WTC11 (cell line): ENCODE data around the gene C1orf226. TPM values are rescaled to one million over a fixed set of nuclear protein-coding genes. Genes with fewer than 3 reads are reported as not detected.
A peak's percentile ranks its signal among the peaks of the same experiment; 100 is the strongest.

ENCODE experiments used
- ATAC-seq: fragments of 200-7000 bp; cut with Tn5 transposase; 2 replicates; pipeline ENCODE4 v1.10.0; 2021; ENCODE audit warnings: mild to moderate bottlenecking, moderate library complexity
- CTCF ChIA-PET: fragments of 300-600 bp; sonication (Branson Sonifier 250); formaldehyde crosslinking; loops from one replicate; lab custom pipeline; 2021; ENCODE audit warnings: antibody characterized with exemption; lab: Charles Lee
- POLR2A ChIA-PET: fragments of 350-600 bp; sonication (Branson Sonifier 250); formaldehyde crosslinking; loops from one replicate; lab custom pipeline; 2021; ENCODE audit warnings: antibody characterized with exemption; lab: Charles Lee
- DNase-seq: peaks from one replicate; pipeline ENCODE4 v3.0.0; 2021; ENCODE audit warnings: low spot score
- H3K27ac Mint-ChIP-seq: 2 replicates; pipeline ENCODE4 v1.8.0; 2021; ENCODE audit warnings: mixed read lengths
- H3K27me3 Mint-ChIP-seq: 2 replicates; pipeline ENCODE4 v1.8.0; 2021; ENCODE audit warnings: low read depth, mild to moderate bottlenecking, moderate library complexity, mixed read lengths
- H3K36me3 Mint-ChIP-seq: 2 replicates; pipeline ENCODE4 v1.8.0; 2021; ENCODE audit warnings: mixed read lengths
- H3K4me1 Mint-ChIP-seq: 2 replicates; pipeline ENCODE4 v1.8.0; 2022; ENCODE audit warnings: mixed read lengths
- H3K4me3 Mint-ChIP-seq: 2 replicates; pipeline ENCODE4 v1.8.0; 2021; ENCODE audit warnings: mild to moderate bottlenecking, moderate library complexity, mixed read lengths
- H3K9me3 Mint-ChIP-seq: 2 replicates; pipeline ENCODE4 v1.8.0; 2021; ENCODE audit warnings: mixed read lengths
- CREB1 ChIP-seq: sonication (generic); formaldehyde crosslinking; IDR thresholded peaks from 2 replicates; pipeline ENCODE4 v1.8.0; 2023; ENCODE audit warnings: mild to moderate bottlenecking, missing genetic modification reagents
- EMX1 ChIP-seq: fragments of 250-450 bp; sonication (Bioruptor Pico); IDR thresholded peaks from 2 replicates; pipeline ENCODE4 v1.8.0; 2021; ENCODE audit warnings: mild to moderate bottlenecking
- FOXJ3 ChIP-seq: sonication (generic); formaldehyde crosslinking; IDR thresholded peaks from 2 replicates; pipeline ENCODE4 v1.9.0; 2021; ENCODE audit warnings: missing genetic modification reagents, mild to moderate bottlenecking, borderline replicate concordance
- FOXK1 ChIP-seq: sonication (generic); formaldehyde crosslinking; IDR thresholded peaks from 2 replicates; pipeline ENCODE4 v1.8.0; 2022; ENCODE audit warnings: mild to moderate bottlenecking, moderate library complexity, missing genetic modification reagents
- FOXP1 ChIP-seq: sonication (generic); formaldehyde crosslinking; IDR thresholded peaks from 2 replicates; pipeline ENCODE4 v1.8.0; 2022; ENCODE audit warnings: missing genetic modification reagents, mild to moderate bottlenecking, moderate library complexity, borderline replicate concordance
- NFYB ChIP-seq: sonication (generic); formaldehyde crosslinking; conservative IDR thresholded peaks from 2 replicates; pipeline ENCODE4 v1.8.0; 2022; ENCODE audit warnings: low read depth, missing genetic modification reagents
- NR1H2 ChIP-seq: sonication (generic); formaldehyde crosslinking; IDR thresholded peaks from 2 replicates; pipeline ENCODE4 v1.9.0; 2021; ENCODE audit warnings: mild to moderate bottlenecking, moderate library complexity, missing genetic modification reagents
- TP53 ChIP-seq: sonication (generic); formaldehyde crosslinking; IDR thresholded peaks from 2 replicates; pipeline ENCODE4 v1.8.1; 2023; ENCODE audit warnings: mild to moderate bottlenecking, missing genetic modification reagents
- ZNF671 ChIP-seq: fragments of 250-450 bp; sonication (Bioruptor Pico); IDR thresholded peaks from 2 replicates; pipeline ENCODE4 v1.8.0; 2021; ENCODE audit warnings: mild to moderate bottlenecking
- total RNA-seq: library from RNA; stranded (reverse); gene quantifications from 3 replicates; pipeline ENCODE4 v1.2.3, GENCODE V29; 2021
- TF ChIP-seq, protein P1 (sequence below): sonication (generic); formaldehyde crosslinking; IDR thresholded peaks from 2 replicates; pipeline ENCODE4 v1.8.0; 2023; ENCODE audit warnings: mild to moderate bottlenecking, missing genetic modification reagents
- TF ChIP-seq, protein P2 (sequence below): fragments of 250-450 bp; sonication (Bioruptor Pico); IDR thresholded peaks from 2 replicates; pipeline ENCODE4 v1.9.0; 2021; ENCODE audit warnings: mild to moderate bottlenecking
- TF ChIP-seq, protein P3 (sequence below): fragments of 200-600 bp; IDR thresholded peaks from 2 replicates; pipeline ENCODE4 v1.8.0; 2022; ENCODE audit warnings: antibody characterized with exemption
- TF ChIP-seq, protein P4 (sequence below): sonication (generic); formaldehyde crosslinking; IDR thresholded peaks from 2 replicates; pipeline ENCODE4 v1.8.1; 2023; ENCODE audit warnings: mild to moderate bottlenecking, missing genetic modification reagents, moderate library complexity
- TF ChIP-seq, protein P5 (sequence below): sonication (generic); formaldehyde crosslinking; IDR thresholded peaks from 2 replicates; pipeline ENCODE4 v1.8.0; 2022; ENCODE audit warnings: mild to moderate bottlenecking, missing genetic modification reagents
- TF ChIP-seq, protein P6 (sequence below): sonication (generic); formaldehyde crosslinking; IDR thresholded peaks from 2 replicates; pipeline ENCODE4 v1.8.1; 2023; ENCODE audit warnings: mild to moderate bottlenecking, missing genetic modification reagents
- TF ChIP-seq, protein P7 (sequence below): fragments of 250-450 bp; sonication (Bioruptor Pico); IDR thresholded peaks from 2 replicates; pipeline ENCODE4 v1.8.0; 2021; ENCODE audit warnings: mild to moderate bottlenecking
- TF ChIP-seq, protein P8 (sequence below): sonication (generic); formaldehyde crosslinking; IDR thresholded peaks from 2 replicates; pipeline ENCODE4 v1.8.1; 2023; ENCODE audit warnings: mild to moderate bottlenecking, missing genetic modification reagents

Gene C1orf226
- total RNA-seq, 1 experiment from 2014 or later, result 21.4 TPM

DNA sequence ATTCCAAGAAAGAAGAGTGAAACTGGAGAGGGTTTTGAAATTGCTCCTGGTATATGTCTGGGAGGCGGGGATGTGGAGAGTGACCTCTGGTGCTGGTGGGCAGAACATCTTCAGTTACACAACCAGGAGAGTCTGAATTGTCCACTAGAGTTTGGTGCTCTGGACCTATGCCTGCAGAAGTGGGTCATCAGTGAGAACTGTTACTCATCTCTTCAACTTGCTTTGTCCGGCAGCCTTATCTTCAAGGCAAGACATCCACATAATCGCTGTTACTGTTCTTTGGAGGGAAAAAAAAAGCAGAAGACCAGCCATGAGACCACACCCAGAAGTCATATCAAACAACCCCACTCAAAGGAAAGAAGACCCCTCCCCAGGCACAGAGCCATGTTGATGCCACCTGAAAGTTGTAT is 15.5 kb downstream of the C1orf226 start:
- no peak overlapping the region for H3K27ac Mint-ChIP-seq
- H3K27me3 Mint-ChIP-seq, result no peaks in the 10 kb centered on the region
- peaks cover 25% of the 10 kb centered on the region for H3K4me1 Mint-ChIP-seq
- 0 out of 2 replicates have a peak, but pooled peaks cover 8% of the 10 kb centered on the region for H3K9me3 Mint-ChIP-seq
- no peak for ATAC-seq
- ChIA-PET CTCF (no interaction called here), POLR2A (no interaction called here)
- TF ChIP-seq, protein P1, sequence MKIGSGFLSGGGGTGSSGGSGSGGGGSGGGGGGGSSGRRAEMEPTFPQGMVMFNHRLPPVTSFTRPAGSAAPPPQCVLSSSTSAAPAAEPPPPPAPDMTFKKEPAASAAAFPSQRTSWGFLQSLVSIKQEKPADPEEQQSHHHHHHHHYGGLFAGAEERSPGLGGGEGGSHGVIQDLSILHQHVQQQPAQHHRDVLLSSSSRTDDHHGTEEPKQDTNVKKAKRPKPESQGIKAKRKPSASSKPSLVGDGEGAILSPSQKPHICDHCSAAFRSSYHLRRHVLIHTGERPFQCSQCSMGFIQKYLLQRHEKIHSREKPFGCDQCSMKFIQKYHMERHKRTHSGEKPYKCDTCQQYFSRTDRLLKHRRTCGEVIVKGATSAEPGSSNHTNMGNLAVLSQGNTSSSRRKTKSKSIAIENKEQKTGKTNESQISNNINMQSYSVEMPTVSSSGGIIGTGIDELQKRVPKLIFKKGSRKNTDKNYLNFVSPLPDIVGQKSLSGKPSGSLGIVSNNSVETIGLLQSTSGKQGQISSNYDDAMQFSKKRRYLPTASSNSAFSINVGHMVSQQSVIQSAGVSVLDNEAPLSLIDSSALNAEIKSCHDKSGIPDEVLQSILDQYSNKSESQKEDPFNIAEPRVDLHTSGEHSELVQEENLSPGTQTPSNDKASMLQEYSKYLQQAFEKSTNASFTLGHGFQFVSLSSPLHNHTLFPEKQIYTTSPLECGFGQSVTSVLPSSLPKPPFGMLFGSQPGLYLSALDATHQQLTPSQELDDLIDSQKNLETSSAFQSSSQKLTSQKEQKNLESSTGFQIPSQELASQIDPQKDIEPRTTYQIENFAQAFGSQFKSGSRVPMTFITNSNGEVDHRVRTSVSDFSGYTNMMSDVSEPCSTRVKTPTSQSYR, result no peak
- TF ChIP-seq, protein P2, sequence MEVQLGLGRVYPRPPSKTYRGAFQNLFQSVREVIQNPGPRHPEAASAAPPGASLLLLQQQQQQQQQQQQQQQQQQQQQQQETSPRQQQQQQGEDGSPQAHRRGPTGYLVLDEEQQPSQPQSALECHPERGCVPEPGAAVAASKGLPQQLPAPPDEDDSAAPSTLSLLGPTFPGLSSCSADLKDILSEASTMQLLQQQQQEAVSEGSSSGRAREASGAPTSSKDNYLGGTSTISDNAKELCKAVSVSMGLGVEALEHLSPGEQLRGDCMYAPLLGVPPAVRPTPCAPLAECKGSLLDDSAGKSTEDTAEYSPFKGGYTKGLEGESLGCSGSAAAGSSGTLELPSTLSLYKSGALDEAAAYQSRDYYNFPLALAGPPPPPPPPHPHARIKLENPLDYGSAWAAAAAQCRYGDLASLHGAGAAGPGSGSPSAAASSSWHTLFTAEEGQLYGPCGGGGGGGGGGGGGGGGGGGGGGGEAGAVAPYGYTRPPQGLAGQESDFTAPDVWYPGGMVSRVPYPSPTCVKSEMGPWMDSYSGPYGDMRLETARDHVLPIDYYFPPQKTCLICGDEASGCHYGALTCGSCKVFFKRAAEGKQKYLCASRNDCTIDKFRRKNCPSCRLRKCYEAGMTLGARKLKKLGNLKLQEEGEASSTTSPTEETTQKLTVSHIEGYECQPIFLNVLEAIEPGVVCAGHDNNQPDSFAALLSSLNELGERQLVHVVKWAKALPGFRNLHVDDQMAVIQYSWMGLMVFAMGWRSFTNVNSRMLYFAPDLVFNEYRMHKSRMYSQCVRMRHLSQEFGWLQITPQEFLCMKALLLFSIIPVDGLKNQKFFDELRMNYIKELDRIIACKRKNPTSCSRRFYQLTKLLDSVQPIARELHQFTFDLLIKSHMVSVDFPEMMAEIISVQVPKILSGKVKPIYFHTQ (CRISPR knock-in tag), result no peak
- TF ChIP-seq NR1H2 (CRISPR knock-in tag) (no peak), FOXK1 (CRISPR knock-in tag) (no peak), TP53 (CRISPR knock-in tag) (no peak), ZNF671 (CRISPR knock-in tag) (no peak), FOXJ3 (no peak), CREB1 (CRISPR knock-in tag) (no peak)
- TF ChIP-seq, protein P3, sequence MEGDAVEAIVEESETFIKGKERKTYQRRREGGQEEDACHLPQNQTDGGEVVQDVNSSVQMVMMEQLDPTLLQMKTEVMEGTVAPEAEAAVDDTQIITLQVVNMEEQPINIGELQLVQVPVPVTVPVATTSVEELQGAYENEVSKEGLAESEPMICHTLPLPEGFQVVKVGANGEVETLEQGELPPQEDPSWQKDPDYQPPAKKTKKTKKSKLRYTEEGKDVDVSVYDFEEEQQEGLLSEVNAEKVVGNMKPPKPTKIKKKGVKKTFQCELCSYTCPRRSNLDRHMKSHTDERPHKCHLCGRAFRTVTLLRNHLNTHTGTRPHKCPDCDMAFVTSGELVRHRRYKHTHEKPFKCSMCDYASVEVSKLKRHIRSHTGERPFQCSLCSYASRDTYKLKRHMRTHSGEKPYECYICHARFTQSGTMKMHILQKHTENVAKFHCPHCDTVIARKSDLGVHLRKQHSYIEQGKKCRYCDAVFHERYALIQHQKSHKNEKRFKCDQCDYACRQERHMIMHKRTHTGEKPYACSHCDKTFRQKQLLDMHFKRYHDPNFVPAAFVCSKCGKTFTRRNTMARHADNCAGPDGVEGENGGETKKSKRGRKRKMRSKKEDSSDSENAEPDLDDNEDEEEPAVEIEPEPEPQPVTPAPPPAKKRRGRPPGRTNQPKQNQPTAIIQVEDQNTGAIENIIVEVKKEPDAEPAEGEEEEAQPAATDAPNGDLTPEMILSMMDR, result no peak
- TF ChIP-seq, protein P4, sequence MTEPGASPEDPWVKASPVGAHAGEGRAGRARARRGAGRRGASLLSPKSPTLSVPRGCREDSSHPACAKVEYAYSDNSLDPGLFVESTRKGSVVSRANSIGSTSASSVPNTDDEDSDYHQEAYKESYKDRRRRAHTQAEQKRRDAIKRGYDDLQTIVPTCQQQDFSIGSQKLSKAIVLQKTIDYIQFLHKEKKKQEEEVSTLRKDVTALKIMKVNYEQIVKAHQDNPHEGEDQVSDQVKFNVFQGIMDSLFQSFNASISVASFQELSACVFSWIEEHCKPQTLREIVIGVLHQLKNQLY (CRISPR knock-in tag), result no peak
- TF ChIP-seq, protein P5, sequence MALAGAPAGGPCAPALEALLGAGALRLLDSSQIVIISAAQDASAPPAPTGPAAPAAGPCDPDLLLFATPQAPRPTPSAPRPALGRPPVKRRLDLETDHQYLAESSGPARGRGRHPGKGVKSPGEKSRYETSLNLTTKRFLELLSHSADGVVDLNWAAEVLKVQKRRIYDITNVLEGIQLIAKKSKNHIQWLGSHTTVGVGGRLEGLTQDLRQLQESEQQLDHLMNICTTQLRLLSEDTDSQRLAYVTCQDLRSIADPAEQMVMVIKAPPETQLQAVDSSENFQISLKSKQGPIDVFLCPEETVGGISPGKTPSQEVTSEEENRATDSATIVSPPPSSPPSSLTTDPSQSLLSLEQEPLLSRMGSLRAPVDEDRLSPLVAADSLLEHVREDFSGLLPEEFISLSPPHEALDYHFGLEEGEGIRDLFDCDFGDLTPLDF, result no peak
- no peaks in the 10 kb centered on the region for H3K36me3 Mint-ChIP-seq
- no peak for DNase-seq
- H3K4me3 Mint-ChIP-seq, result no peak overlapping the region

DNA sequence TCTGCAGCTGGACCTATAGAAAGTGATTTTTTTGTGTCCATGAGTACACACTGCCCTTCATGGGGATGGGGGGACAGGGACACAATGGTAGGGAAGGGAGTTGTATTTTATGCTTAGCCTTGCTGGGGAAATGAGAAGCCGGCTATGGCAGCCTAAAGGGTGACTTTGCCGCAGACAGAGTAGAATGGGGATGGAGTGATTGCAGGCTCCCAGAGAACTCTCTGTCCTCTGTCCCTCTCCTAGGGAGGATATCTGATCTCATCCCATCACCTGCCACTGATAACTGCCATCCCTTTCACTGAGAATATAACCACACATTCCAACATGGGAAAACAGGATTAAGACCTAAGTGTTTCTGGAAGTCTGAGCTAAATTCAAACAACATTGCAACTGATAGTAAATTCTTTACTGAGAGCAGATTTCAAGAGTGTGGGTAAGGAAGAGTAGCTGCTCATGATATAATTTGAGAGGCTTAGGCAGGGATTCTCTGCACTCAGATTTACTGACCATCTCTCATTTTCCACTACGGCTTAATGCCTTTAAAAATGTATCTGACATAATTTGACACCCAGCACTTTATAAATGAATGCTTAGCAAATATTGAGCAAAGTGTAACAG is 16.5 kb downstream of the C1orf226 start:
- H3K9me3 Mint-ChIP-seq, result 0 out of 2 replicates have a peak, but pooled peaks cover 8% of the 10 kb centered on the region
- no peaks in the 10 kb centered on the region for H3K36me3 Mint-ChIP-seq
- no peak overlapping the region for H3K4me3 Mint-ChIP-seq
- ATAC-seq, result peak; percentile 30
- ChIA-PET CTCF (interaction anchor here (0.8 to 3.1 kb wide), 5 partner anchors 25 to 361 kb away, joined by 3 to 14 read pairs (median 7); no protein-coding TSS in a partner anchor), POLR2A (no interaction called here)
- H3K27ac Mint-ChIP-seq, result 0 out of 2 replicates have a peak overlapping the region, but pooled peaks have one; percentile 6
- peaks cover 25% of the 10 kb centered on the region for H3K4me1 Mint-ChIP-seq
- no peak for DNase-seq
- no peaks in the 10 kb centered on the region for H3K27me3 Mint-ChIP-seq
- TF ChIP-seq, protein P6, sequence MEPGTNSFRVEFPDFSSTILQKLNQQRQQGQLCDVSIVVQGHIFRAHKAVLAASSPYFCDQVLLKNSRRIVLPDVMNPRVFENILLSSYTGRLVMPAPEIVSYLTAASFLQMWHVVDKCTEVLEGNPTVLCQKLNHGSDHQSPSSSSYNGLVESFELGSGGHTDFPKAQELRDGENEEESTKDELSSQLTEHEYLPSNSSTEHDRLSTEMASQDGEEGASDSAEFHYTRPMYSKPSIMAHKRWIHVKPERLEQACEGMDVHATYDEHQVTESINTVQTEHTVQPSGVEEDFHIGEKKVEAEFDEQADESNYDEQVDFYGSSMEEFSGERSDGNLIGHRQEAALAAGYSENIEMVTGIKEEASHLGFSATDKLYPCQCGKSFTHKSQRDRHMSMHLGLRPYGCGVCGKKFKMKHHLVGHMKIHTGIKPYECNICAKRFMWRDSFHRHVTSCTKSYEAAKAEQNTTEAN (CRISPR knock-in tag), result no peak
- TF ChIP-seq FOXP1 (CRISPR knock-in tag) (no peak), EMX1 (CRISPR knock-in tag) (no peak), NFYB (CRISPR knock-in tag) (no peak)
- TF ChIP-seq, protein P7, sequence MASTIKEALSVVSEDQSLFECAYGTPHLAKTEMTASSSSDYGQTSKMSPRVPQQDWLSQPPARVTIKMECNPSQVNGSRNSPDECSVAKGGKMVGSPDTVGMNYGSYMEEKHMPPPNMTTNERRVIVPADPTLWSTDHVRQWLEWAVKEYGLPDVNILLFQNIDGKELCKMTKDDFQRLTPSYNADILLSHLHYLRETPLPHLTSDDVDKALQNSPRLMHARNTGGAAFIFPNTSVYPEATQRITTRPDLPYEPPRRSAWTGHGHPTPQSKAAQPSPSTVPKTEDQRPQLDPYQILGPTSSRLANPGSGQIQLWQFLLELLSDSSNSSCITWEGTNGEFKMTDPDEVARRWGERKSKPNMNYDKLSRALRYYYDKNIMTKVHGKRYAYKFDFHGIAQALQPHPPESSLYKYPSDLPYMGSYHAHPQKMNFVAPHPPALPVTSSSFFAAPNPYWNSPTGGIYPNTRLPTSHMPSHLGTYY (CRISPR knock-in tag), result no peak
- TF ChIP-seq, protein P1, result no peak
- TF ChIP-seq, protein P8, sequence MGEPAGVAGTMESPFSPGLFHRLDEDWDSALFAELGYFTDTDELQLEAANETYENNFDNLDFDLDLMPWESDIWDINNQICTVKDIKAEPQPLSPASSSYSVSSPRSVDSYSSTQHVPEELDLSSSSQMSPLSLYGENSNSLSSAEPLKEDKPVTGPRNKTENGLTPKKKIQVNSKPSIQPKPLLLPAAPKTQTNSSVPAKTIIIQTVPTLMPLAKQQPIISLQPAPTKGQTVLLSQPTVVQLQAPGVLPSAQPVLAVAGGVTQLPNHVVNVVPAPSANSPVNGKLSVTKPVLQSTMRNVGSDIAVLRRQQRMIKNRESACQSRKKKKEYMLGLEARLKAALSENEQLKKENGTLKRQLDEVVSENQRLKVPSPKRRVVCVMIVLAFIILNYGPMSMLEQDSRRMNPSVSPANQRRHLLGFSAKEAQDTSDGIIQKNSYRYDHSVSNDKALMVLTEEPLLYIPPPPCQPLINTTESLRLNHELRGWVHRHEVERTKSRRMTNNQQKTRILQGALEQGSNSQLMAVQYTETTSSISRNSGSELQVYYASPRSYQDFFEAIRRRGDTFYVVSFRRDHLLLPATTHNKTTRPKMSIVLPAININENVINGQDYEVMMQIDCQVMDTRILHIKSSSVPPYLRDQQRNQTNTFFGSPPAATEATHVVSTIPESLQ, result no peak
